ENCODE measurements around the gene R3HDM4.
A peak's percentile ranks its signal among the peaks of the same experiment; 100 is the strongest.
"Not testable (repeated sequence)": the region's sequence is repeated elsewhere in the genome, so short reads cannot be mapped to it uniquely, and the experiment has no call there.

Gene R3HDM4

DNA sequence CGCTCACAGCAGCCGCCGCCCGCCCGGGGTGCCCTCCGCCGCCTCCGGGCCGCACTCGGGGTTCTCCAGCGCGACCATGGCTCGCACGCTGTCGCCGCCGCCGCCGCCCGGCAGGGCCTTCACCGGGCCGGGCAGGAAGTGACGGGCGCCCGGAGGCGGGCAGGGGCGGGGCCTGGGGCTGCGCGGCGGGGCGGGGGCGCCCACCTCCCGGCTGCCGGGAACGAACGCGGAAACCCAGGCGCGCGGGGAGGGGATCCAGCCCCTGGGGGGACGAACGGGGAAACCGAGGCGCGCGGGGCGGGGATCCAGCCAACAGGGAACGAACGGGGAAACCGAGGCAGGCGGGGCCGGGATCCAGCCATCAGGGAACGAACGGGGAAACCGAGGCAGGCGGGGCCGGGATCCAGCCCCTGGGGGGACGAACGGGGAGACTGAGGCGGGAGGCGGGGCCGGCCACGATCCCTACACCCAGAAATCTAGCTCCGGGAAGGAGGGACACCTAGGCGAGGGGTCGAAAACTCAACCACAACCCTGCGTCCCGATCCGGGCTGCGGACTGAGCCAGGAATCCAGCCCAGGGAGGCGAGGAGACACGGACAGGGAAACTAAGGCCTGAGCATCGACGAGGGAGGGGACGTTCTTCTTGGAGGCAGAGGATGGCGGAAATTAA is at the start of gene R3HDM4:
R3HDM4 (minus strand) TSS at position 140 of the 669 bp plus-strand sequence; CDS start at position 78, 62 bp downstream.
- peak; percentile 79 for DNase-seq (ENCODE audit: low read depth)

DNA sequence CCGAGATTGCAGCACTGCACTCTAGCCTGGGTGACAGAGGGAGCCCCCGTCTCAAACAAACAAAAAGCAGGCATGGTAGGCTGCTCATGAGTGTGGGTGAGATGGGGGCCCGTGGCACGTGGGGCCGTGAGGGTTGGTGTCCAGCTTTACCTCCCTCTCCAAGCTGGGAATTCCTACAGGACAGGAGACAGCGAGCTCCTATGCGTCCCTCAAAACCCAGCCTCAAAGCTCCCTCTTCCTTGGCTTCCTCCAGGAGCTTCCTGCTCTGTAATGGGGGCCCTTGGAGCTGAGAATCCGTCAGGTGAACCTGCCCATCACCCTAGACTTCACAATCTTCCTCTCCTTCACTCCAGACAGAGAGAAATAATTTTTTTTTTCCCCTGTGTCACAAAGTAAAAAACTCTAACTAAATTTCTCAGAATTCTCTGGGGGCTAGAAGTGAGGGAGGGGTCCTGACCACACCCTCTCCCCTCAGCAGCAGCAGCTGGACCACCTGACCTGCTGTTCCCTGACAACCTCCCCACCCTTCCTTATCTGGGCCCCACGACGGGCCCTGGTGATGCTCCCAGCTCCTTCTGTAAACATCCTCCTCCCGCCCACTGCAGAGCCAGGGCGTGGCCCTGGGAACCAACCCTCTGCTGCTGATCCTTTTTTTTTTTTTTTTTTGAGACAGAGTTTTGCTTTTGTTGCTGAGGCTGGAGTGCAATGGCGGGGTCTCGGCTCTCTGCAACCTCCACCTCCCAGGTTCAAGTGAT is 49.0 kb upstream of the R3HDM4 start:
- DNase-seq (ENCODE audit: low read depth), result no peak

DNA sequence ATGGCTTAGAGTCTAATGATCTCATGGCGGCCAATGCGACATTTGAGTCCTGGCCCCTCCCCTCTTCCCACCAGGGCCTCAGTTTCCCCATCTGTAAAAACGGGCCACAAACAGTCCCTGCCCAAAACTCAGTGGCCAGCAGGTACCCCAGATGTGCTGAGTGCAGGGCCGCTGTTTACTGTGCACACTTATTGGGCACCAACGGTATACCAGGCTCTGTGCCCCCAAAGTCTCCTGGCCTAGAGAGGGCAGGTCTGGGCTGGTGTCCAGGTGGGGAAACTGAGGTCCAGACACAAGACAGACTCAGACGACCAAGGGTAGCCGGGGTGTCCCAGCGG is 47.6 kb upstream of the R3HDM4 start:
- DNase-seq (ENCODE audit: low read depth), result no peak

DNA sequence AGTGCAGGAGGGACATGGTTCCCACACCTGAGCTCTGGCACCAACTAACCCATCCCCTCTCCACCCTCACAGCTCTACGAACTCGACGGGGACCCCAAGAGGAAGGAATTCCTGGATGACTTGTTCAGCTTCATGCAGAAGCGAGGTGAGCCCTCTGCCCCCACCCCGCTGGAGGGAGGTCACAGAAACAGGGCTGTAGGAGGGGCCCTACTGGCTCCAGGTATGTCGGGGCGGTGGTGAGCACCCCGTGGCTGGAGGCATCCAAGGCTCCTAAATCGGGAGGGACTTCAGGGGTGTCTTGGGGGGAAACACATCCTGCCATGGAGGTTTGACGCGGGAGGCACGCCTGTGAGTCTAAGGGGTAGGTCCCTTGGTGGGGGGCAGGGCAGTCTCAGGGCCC is 47.0 kb upstream of the R3HDM4 start:
- DNase-seq (ENCODE audit: low read depth), result no peak

DNA sequence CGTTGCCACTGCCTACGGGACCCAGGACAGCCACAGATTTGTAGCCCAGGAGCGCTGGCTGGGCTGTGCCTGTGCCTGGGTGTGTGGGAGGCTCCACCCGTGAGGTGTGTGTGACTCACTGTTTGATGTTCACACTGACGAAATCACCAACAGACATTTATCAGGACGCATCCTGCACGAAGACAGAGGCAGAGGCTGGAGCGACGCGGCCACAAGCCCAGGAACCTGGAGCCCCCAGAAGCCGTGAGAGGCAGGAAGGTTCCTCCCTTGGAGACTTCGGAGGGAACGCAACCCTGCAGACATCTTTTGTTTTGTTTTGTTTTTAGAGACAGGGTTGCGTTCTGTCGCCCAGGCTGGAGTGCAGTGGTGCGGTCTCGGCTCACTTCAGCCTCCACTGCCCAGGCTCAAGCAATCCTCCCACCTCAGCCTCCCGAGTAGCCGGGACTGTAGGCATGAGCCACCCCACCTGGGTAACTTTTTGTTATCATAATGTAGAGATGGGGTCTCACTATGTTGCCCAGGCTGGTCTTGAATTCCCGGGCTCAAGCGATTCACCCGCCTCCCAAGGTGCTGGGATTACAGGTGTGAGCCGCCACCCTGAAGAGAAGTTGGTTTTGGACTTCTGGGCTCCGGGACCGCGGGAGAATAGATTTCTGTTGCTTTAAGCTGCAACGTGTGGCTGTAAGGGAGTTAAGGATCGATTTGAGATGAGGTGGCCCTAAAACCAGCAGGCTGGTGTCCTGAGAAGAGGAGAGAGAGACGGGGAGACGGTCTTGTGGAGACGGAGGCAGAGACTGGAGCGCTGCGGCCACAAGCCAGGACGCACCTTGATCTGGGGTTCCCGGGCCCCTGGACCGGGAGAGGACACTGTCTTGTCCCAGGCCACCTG is 46.2 kb upstream of the R3HDM4 start:
- no peak for DNase-seq (ENCODE audit: low read depth)

DNA sequence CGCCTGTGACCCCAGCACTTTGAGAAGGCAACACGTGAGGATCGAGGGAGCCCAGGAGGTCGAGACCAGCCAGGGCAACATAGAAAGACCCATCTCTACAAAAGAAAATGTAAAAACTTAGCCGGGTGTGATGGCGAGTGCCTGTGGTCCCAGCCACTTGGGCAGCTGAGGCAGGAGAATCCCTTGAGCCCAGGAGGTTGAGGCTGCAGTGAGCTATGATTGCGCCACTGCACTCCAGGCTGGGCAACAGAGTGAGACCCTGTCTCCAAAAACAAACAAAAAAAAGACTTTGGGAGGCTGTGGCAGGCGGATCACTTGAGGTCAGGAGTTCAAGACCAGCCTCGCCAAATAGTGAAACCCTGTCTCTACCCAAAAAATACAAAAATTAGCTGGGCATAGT is 44.6 kb upstream of the R3HDM4 start:
- DNase-seq (ENCODE audit: low read depth), result not testable (repeated sequence)

DNA sequence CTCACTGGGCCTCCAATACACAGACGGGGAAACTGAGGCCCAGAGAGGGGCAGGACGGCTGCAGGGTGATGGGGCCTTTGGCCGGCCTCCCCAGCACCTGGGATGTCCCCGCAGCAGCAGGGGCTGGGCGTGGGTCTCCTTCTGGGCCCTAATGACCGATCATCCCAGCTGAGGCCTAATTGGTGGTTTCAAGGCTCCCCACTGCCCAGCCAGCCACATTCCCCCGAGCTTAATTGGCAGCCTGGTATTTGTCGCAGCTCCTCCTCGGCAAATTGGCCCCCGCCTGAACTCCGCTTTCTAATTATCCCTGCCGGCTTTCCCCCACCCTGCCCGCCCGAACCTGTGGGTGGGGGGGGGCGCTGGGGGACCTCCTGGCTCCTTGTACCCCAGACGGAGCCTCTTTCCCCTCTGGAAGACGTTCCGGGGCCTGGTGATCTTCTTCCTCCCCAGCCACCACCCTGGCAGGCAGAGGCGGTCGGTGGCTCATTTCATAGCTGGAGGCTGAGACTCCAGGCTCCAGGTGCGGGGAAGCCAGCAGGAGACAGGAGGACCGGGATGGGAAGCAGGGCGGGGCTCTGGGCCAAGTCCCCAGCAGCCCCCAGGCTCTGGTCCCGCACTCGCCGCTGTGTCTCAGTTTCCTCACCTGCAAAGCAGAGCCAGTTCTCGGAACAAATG is 43.9 kb upstream of the R3HDM4 start:
- no peak for DNase-seq (ENCODE audit: low read depth)

DNA sequence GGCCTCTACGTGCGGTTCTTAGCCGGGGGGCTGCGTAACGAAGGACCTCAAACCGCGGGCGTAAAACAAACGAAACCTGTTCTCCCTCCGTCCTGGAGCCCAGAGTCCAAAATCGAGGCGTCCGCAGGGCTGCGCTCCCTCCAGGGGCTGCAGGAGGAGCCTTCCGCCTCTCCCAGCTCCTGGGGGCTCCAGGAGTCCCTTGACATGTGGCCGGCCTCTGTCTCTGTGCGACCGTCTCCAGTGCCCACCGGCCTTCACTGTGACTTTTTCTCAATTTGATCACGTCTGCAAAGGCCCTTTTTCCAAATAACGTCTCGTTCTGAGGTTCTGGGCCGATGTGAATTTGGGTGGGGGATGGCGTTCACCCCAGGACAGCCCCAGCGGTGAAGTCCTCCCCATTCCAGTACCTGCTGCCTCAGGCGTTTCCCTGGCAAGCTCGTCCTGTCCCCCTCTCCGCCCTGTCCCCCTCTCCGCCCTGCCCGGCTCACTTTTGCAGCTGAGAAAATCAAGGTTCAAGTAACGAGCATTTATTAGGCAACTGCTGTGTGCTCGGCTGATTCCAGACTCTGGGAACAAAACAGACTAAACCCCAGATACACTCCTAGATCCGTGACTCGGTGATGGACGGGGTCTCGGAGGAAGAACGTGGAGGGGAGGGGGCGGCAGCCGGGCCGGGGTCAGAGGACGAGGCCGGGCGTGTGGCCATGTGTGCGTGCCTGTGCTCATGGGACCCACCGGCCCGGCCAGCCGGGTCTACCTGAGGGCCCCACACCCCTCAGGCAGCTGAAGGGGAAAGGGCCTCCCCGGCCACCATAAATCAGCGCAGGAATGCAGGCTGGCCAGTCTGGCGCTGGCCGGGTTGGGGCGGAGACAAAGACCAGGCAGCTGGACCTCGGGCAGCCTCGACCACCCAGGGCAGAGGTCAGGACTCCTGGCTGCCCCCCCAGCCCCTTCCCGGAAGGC is 43.1 kb upstream of the R3HDM4 start:
- DNase-seq (ENCODE audit: low read depth), result no peak

DNA sequence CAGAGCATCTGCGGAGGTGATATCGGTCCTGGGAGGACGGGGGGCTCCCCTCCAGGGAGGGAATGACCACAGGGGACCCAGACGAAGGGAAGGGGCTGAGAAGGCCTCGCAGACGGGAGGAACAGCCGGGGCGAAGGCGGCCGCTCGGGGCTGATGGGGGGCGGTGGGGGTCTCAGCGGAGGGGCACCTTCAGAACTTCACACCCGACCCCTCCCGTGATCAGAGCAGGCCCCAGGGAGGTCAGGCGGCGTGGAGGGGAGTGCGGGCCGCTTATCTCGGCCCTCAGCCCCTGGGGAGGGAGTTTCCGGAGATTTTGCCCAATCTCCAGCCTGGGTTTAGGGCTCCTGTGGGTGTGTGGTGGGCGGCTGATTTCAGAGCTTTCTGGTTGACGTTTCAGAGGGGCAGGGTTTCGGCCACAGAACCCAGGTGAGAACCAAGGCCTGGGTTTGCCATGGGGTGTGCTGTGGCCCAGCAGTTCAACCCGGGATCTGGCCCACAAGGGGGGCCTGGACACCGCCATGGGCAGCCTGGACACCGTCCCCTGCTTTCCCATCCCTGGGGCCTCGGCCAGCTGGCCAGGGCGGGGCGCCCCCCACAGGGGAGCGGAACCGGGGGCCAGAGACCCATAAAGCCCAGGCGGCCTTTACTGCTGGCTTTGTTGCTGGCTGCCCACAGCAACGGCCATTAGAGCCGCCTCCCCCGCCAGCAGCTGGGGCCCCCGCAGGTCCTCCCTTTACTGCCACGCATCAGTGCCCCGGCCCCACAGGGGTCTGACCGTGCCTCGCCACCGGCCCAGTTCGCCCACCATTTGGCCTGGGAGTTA is 41.9 kb upstream of the R3HDM4 start:
- DNase-seq (ENCODE audit: low read depth), result no peak

DNA sequence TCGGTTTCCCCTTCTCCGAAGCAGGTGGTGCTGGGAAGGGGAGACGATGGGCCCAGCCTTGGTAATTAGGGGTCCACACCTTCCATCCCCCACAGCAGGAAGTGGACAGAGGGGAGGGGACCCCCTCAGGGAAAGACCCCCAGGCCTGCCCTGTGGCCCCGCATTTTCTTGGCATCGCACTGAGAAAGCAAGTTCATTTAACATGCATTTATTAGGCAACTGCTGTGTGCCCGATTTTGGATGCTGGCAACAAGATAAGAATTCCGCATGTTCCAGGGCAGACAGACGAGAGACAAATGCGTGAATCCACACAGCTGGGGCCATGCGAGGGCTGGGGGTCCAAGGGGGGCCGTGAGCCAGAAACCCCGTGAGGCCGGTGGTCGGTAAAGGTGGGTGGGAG is 41.3 kb upstream of the R3HDM4 start:
- DNase-seq (ENCODE audit: low read depth), result no peak

DNA sequence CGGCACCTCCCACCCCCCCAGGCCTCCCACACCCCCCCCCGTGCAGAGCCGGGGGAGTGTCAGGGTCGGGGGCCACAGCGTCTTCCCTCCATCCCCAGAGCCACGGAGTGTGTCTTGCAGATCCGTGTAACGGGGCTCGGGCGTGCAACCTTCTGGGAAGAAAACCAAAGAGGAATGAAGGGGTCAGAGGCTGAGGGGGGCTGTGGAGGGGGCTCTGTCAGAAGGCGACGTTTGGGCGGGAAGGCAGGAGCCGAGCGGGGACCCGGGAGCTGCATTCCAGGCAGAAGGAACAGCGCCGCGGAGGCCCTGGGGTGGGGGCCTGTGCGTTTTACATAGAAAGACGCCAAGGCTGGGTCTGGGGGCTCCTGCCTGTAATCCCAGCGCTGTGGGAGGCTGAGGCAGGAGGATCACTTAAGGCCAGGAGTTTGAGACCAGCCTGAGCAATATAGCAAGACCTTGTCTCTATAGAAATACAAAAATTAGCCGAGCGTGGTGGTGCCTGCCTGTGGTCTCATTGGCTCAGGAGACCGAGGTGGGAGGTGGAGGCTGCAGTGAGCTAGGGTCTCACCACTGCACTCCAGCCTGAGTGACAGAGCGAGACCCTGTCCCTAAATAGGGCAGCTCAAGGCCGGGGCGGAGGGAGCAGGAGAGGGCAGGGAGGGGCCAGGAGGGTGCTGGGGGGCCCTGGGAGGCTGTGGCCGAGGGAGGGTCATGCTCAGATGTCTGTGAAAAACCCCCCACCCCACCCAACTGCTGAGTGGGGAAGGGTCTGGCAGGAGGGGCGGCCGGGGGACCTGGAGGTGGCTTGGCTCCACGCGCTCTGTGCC is 40.6 kb upstream of the R3HDM4 start:
- no peak for DNase-seq (ENCODE audit: low read depth)

DNA sequence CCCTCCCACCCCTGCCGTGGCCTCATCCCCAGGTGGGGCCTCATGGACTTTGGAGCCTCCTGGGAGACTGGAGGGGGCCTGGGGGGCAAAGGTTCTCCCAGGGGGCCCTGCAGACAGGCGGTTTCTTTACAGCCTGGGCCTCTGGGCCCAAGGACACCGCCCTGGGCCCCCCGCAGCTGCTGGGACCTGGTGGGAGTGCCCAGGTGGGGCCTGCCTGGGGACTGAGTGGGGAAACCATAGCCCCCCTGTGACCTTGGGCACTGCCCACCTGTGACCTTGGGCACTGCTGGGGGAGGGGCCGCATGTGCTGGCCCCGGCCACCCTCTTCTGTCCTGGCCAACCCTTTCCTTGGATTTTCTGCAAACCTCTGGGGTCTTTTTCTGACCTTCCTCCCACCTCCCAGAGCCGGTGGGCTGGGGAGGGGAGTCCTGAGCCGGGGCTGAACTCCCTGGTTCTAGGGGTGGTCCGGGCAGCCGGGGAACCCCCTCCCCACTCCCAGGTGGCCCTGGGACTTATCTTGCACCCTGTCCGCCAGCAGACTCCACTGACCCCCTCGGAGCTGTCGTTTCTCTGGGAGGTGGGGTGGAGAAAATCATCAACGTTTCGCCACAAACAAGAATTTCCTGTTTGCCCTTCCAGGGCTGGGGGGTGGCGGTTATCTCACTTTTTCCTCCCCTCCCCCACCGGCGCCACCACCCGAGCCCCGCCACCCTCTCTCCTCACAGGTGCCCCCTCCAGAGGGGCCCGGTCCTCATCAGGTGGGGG is 39.8 kb upstream of the R3HDM4 start:
- no peak for DNase-seq (ENCODE audit: low read depth)

DNA sequence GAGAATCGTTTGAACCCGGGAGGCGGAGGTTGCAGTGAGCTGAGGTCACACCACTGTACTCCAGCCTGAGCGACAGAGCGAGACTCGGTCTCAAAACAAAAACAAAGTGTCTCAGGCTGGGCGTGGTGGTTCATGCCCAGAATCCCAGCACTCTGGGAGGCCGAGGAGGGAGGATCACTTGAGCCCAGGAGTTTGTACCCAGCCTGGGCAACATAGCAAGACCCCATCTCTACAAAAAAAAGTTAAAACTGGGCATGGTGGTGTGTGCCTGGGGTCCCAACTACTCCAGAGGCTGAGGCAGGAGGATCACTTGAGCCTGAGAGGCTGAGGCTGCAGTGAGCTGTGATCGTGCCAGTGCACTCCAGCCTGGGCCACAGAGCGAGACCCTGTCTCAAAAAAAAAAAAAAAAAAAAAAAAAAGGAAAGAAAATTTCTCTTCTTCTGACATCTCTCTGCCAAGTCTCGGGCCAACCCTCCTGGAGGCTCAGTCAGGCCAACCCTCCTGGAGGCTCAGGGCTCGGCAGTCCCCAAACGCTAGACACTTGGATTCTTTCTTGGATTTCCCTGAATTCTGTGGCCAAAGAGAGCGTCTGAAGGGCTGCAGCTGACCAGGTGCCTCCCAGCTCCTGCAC is 39.1 kb upstream of the R3HDM4 start:
- no peak for DNase-seq (ENCODE audit: low read depth)

DNA sequence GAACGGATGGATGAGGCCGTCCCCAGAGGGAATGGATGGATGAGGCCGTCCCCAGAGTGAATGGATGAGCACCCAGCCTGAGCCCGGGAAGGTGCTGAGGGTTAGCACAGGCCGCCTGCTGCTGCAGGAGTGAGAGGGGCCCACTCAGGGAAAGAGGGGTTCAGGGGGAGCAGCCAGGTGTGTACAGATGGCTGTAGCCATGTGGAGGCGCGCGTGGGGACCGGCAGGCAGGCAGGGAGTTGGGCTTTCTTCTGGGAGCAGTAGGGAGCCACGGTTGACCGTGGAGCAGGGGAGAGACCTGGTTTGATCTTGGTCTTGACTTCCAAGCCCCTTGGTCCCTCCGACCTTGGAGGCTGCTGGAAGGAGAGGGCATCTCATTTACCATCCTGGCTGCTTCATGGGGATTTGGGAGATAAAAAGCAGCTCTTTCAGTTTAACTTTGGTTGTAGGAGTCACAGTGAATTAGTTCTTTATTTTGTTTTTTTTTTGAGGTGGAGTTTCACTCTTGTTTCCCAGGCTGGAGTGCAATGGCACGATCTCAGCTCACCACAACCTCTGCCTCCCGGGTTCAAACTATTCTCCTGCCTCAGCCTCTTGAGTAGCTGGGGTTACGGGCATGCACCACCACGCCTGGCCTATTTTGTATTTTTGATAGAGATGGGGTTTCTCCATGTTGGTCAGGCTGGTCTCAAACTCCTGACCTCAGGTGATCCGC is 37.5 kb upstream of the R3HDM4 start:
- no peak for DNase-seq (ENCODE audit: low read depth)

DNA sequence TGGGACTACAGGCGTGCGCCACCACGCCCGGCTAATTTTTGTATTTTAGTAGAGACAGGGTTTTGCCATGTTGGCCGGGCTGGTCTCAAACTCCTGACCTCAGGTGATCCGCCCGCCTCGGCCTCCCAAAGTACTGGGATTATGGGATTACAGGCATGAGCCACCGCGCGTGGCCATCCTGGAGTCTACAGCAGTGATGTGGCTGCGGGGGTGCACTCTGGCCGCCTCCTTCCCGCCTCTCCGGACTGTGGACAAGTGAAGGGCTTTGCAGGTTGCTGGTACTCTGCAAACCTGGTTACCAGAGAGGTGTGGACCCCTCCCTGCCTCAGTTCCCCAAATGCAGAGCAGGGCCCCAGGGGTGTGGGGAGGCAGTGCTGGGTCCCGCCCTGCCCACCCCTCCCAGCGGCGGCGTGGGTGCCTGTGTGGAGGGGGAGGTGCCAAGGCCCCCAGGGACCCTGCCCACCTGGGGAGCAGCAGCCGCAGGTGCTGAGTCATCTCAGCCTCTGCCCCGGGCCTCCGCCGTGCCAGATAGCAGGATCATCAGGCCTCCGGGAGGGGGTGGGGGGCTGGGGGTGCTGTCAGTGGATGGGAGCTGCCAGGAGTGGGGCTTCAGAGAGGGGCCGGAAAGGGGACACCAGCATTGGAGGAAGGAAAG is 36.0 kb upstream of the R3HDM4 start:
- no peak for DNase-seq (ENCODE audit: low read depth)

DNA sequence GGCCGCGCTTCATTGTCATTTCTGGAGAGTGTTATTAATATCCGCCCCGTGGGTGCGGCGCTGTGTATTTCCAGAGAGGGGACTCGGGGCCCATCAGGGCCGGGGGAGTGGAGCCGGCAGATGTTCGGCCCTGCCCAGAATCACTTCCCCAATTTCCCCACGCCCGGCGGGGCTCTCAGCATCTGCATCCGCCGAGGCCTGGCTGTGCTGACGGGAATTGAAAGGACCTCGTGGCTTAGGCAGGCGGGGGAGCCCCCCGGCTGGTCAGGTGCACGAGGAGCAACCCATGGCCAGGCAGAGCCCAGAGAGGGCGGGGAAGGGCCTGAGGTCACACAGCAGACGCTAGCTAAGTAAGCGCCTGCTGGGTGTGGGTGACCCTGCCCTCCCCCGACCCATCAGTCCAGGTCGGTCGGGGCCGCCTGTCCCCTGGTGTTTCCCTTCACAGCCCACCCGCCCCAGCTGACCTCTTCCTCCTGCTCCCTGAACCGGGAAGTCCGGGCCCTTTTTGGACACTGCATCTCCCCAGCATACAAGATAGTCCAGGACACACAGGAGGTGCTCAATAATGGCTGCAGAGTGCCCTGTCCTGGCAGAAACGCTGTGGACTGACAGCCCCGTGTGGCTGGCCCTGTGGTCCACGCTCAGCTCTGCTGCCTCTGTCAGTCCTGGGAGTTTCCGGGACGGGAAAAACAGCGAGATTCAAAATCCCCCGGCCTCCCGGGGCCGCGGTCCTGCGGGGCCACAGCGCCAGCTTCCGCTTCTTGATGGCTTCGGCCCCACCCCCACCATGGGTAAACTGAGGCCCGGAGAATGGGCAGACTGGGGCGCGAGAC is 34.9 kb upstream of the R3HDM4 start:
- DNase-seq (ENCODE audit: low read depth), result no peak

Data from activated T-cell treated with anti-CD3 and anti-CD28 coated beads for 1 hour (primary cell).